MM.1S (cell line): ENCODE data around the gene MAST3.
A peak's percentile ranks its signal among the peaks of the same experiment; 100 is the strongest.
"Not testable (repeated sequence)": the region's sequence is repeated elsewhere in the genome, so short reads cannot be mapped to it uniquely, and the experiment has no call there.

Experiments
- DNase-seq: peaks from one replicate; pipeline ENCODE4 v3.0.0-alpha.2; 2015
- H2AFZ ChIP-seq: fragments of 300-600 bp; sonication (generic); 2 replicates; pipeline ENCODE4 v1.6.0; 2016; ENCODE audit warnings: antibody characterized with exemption, low read length
- H3F3A ChIP-seq: fragments of 300-600 bp; sonication (generic); 2 replicates; pipeline ENCODE4 v1.6.1; 2016; ENCODE audit warnings: mild to moderate bottlenecking, antibody characterized with exemption, low read length, moderate library complexity, mixed read lengths; ENCODE audit not compliant: insufficient read depth
- H3K27ac ChIP-seq: fragments of 300-600 bp; sonication (generic); 2 replicates; pipeline ENCODE4 v1.5.1; 2016; ENCODE audit warnings: mild to moderate bottlenecking, low read length
- H3K27me3 ChIP-seq: fragments of 300-600 bp; sonication (generic); replicated peaks from 2 replicates; pipeline ENCODE4 v1.6.0; 2016; ENCODE audit warnings: low read length; ENCODE audit not compliant: insufficient read depth
- H3K36me3 ChIP-seq: fragments of 300-600 bp; sonication (generic); replicated peaks from 2 replicates; pipeline ENCODE4 v1.6.1; 2016; ENCODE audit warnings: mild to moderate bottlenecking, low read length, mixed read lengths; ENCODE audit not compliant: insufficient read depth
- H3K4me1 ChIP-seq: fragments of 300-600 bp; sonication (generic); 2 replicates; pipeline ENCODE4 v1.6.1; 2016; ENCODE audit warnings: low read length, mixed read lengths
- H3K4me2 ChIP-seq: fragments of 300-600 bp; sonication (generic); 2 replicates; pipeline ENCODE4 v1.6.0; 2016; ENCODE audit warnings: low read depth, low read length
- H3K4me3 ChIP-seq: fragments of 300-600 bp; sonication (generic); 2 replicates; pipeline ENCODE4 v1.5.1; 2016; ENCODE audit warnings: low read length, mixed read lengths
- H3K79me2 ChIP-seq: fragments of 300-600 bp; sonication (generic); 2 replicates; pipeline ENCODE4 v1.6.1; 2016; ENCODE audit warnings: mixed run types, low read length, mixed read lengths
- H3K9ac ChIP-seq: fragments of 300-600 bp; sonication (generic); 2 replicates; pipeline ENCODE4 v1.6.1; 2016; ENCODE audit warnings: low read length, mixed read lengths
- H3K9me2 ChIP-seq: fragments of 300-600 bp; sonication (generic); replicated peaks from 2 replicates; pipeline ENCODE4 v1.6.1; 2016; ENCODE audit warnings: mild to moderate bottlenecking, low read length, mixed read lengths; ENCODE audit not compliant: insufficient read depth
- H3K9me3 ChIP-seq: fragments of 300-600 bp; sonication (generic); replicated peaks from 2 replicates; pipeline ENCODE4 v1.6.1; 2016; ENCODE audit warnings: mild to moderate bottlenecking, low read length, mixed read lengths; ENCODE audit not compliant: insufficient read depth
- H4K20me1 ChIP-seq: fragments of 300-600 bp; sonication (generic); 2 replicates; pipeline ENCODE4 v1.6.1; 2016; ENCODE audit warnings: mild to moderate bottlenecking, low read length, moderate library complexity, mixed read lengths; ENCODE audit not compliant: insufficient read depth
- CTCF ChIP-seq: fragments of 300-600 bp; sonication (generic); IDR thresholded peaks from 2 replicates; pipeline ENCODE4 v1.5.1; 2016; ENCODE audit warnings: antibody characterized with exemption, low read length, mixed read lengths
- EZH2 ChIP-seq: fragments of 300-600 bp; sonication (generic); optimal IDR thresholded peaks from 2 replicates; pipeline ENCODE3; 2017; ENCODE audit warnings: low read depth, mild to moderate bottlenecking, antibody characterized with exemption, low read length, mixed read lengths
- EZH2phosphoT487 ChIP-seq: fragments of 300-600 bp; sonication (generic); IDR thresholded peaks from 2 replicates; pipeline ENCODE4 v1.6.1; 2018; ENCODE audit warnings: antibody characterized with exemption, low read length

Gene MAST3

GRCh38 chr19:18101268-18101667 lies 3.7 kb downstream of the MAST3 start:
- no peak overlapping the region for H3K4me3 ChIP-seq
- H3F3A ChIP-seq, result peaks cover 5% of the 10 kb centered on the region
- H3K4me2 ChIP-seq, result no peak overlapping the region
- H3K9me3 ChIP-seq, result no peaks in the 10 kb centered on the region
- no peak overlapping the region for H3K9ac ChIP-seq
- TF ChIP-seq CTCF, result no peak
- TF ChIP-seq EZH2, result no peak
- no peak for TF ChIP-seq EZH2phosphoT487
- no peaks in the 10 kb centered on the region for H3K79me2 ChIP-seq
- no peak for DNase-seq
- H3K4me1 ChIP-seq, result peaks cover 19% of the 10 kb centered on the region
- H4K20me1 ChIP-seq, result no peaks in the 10 kb centered on the region
- H2AFZ ChIP-seq, result no peak overlapping the region
- H3K27me3 ChIP-seq, result peaks cover 18% of the 10 kb centered on the region
- no peaks in the 10 kb centered on the region for H3K36me3 ChIP-seq
- H3K9me2 ChIP-seq, result no peaks in the 10 kb centered on the region
- no peak overlapping the region for H3K27ac ChIP-seq

GRCh38 chr19:18102916-18103542 lies 5.5 kb downstream of the MAST3 start:
- H3K9me2 ChIP-seq, result no peaks in the 10 kb centered on the region
- no peak overlapping the region for H3K9ac ChIP-seq
- no peaks in the 10 kb centered on the region for H3K36me3 ChIP-seq
- no peak overlapping the region for H3K27ac ChIP-seq
- H3K4me1 ChIP-seq, result peaks cover 20% of the 10 kb centered on the region
- no peaks in the 10 kb centered on the region for H4K20me1 ChIP-seq
- H3K4me3 ChIP-seq, result no peak overlapping the region
- H2AFZ ChIP-seq, result no peak overlapping the region
- peaks cover 5% of the 10 kb centered on the region; the same call in 1 of the 2 replicates for H3F3A ChIP-seq
- H3K79me2 ChIP-seq, result no peaks in the 10 kb centered on the region
- no peak for DNase-seq
- TF ChIP-seq EZH2phosphoT487, result no peak
- no peak for TF ChIP-seq EZH2
- no peak for TF ChIP-seq CTCF
- H3K4me2 ChIP-seq, result no peak overlapping the region
- H3K9me3 ChIP-seq, result no peaks in the 10 kb centered on the region
- peaks cover 16% of the 10 kb centered on the region for H3K27me3 ChIP-seq

- Histone ChIP-seq H4K20me1 (no peaks in the 10 kb centered on the region), H3K4me2 (peak overlapping the region; percentile 91), H2AFZ (peak overlapping the region; percentile 63), H3K27ac (no peak overlapping the region), H3F3A (0 out of 2 replicates have a peak, but pooled peaks cover 5% of the 10 kb centered on the region), H3K9ac (peak overlapping the region; percentile 19; the same call in 1 of the 2 replicates), H3K4me1 (0 out of 2 replicates have a peak, but pooled peaks cover 9% of the 10 kb centered on the region), H3K36me3 (no peaks in the 10 kb centered on the region), H3K79me2 (no peaks in the 10 kb centered on the region), H3K9me3 (no peaks in the 10 kb centered on the region), H3K4me3 (peak overlapping the region; percentile 58), H3K27me3 (0 out of 2 replicates have a peak, but pooled peaks cover 8% of the 10 kb centered on the region), H3K9me2 (no peaks in the 10 kb centered on the region)
- no peak for DNase-seq
- no peak for TF ChIP-seq EZH2
- TF ChIP-seq CTCF, result no peak
- TF ChIP-seq EZH2phosphoT487, result no peak
Measured at GRCh38 chr19:18104793-18105131, 7.2 kb downstream of the MAST3 start.

- not testable (repeated sequence) for DNase-seq, H3K79me2 ChIP-seq
Measured at GRCh38 chr19:18105259-18105658, 7.7 kb downstream of the MAST3 start.

More at GRCh38 chr19:18105259-18105658, 7.7 kb downstream of the MAST3 start:
- H3K9ac ChIP-seq, H3K9me3 ChIP-seq, H3K27ac ChIP-seq, H2AFZ ChIP-seq, H3K4me3 ChIP-seq, H4K20me1 ChIP-seq, H3K9me2 ChIP-seq, H3K36me3 ChIP-seq, H3K27me3 ChIP-seq, H3K4me1 ChIP-seq, H3K4me2 ChIP-seq, H3F3A ChIP-seq: not testable (repeated sequence)
